GM18502 (cell line): Measurements from ENCODE around the gene PRKAB2.
"Not testable (repeated sequence)": the region's sequence is repeated elsewhere in the genome, so short reads cannot be mapped to it uniquely, and the experiment has no call there.

Experiments used
- ATAC-seq: cut with Tn5 transposase; IDR thresholded peaks from one replicate; pipeline ENCODE4 v1.9.1; 2021; ENCODE audit warnings: mild to moderate bottlenecking; ENCODE audit not compliant: unreplicated experiment, poor library complexity

PRKAB2 gene, protein sequence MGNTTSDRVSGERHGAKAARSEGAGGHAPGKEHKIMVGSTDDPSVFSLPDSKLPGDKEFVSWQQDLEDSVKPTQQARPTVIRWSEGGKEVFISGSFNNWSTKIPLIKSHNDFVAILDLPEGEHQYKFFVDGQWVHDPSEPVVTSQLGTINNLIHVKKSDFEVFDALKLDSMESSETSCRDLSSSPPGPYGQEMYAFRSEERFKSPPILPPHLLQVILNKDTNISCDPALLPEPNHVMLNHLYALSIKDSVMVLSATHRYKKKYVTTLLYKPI

DNA sequence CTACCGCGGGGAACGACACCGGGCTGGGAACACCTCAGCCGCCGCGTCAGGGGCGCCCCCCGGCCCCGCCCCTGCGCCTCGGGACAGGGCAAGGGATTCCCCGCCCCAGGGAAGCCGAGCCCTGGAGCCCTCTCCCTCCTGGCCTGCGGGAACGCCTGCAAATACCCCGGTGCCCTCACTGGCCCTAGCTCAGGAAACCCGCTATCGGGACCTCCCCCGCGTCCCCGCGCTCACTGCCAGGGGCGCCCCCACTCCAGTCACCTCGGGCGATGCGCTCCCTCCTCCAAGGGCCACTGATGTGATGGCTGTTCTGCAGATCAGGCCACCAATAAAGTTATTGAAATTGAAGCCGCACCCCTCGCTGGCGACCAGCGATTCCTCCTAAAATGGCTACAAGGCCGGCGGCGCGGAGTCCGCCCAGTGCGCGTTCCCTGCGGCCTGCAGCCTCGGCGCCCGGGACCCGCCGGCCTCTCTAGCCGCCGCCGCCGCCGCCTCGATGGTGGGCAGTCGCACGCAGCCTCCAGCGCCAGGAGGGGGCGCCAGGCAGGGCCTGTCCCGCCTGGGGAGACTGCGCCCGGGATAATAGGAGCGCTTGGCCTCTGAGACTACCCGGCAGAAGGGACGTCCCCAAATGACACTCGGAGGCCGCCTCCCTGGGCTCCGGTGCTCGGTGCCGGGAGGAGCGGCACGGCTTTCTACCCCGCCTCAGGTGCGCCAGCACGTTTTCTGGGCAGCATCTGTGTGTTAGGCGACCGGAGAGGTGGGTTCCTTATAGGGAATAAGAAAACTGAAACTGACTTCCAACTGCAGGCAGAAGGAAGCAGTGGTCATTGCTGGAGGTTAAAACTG, at the start of gene PRKAB2:
Gene PRKAB2 (minus strand): TSS at position 303 of the 849 bp plus-strand sequence. CDS start 326 bp downstream, outside the sequence.
- ATAC-seq: peak; percentile 90

DNA sequence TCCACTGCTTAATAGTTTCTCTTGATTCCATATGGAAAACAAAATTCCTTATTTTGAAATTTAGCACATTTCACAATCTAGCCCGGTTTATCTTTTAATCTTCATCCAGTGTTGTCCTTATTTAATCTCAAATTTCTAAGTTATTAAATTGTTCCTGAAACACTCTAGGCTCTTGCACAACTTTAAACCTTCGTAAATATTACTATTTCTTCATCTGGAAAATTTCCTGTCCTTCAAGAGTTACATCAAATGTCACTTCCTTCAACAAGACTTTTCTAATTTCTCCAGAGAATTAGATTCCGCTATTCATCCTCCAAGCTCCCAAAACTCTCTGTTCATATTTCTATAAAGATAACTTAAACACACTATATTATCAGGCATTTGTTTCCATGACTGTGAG, 46.3 kb upstream of the PRKAB2 start:
- ATAC-seq: no peak

DNA sequence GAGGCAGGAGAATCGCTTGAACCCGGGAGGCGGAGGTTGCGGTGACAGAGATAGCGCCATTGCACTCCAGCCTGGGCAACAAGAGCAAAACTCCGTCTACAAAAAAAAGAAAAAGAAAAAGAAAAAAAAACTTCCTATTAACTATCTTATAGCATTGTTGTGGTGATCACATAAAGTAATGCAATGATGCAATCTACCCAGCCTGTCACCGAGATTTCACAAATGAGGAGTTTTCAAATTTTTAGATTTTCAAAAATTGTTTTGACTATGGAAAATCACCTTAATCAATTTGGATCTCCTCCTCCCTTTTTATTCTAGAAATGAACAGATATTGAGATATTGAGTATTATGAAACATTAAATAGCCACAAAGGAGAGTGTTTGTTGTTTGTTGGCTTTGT, 44.9 kb upstream of the PRKAB2 start:
- no peak for ATAC-seq

DNA sequence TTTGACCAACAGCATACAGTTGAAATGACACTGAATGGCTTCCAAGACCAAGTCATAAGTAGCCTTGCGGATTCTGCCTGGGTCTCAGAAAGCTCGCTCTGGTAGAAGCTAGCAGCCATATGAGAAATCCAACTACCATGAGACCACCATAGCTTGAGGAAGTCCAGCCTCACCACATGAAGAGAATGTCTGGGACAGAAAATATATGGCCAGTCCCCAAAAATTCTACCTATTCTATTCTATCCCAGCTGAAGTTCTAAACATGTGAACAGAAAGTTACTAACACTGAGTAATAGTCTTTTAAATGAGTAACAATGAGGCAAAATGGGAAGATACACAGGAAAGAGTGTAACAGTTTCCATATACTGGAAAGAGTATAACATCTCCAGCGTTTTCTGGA, 43.9 kb upstream of the PRKAB2 start:
- ATAC-seq: no peak

DNA sequence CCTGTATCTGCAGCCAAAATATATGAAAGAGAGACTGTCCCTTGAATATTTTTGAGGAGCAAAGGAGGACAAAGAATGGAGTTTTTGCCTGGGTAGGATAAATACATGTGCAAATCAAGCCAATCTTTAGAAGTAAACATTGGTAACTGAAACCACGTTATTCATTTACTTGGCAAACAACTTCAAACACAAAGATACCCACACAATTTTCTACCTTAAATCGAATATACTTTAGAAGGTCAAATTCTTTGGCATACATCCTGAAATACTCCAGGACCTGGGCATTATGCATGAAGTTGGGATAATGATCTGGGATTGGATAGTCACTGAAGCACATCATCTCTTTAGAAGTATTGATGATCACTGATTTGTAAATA, 43.3 kb upstream of the PRKAB2 start:
- no peak for ATAC-seq

DNA sequence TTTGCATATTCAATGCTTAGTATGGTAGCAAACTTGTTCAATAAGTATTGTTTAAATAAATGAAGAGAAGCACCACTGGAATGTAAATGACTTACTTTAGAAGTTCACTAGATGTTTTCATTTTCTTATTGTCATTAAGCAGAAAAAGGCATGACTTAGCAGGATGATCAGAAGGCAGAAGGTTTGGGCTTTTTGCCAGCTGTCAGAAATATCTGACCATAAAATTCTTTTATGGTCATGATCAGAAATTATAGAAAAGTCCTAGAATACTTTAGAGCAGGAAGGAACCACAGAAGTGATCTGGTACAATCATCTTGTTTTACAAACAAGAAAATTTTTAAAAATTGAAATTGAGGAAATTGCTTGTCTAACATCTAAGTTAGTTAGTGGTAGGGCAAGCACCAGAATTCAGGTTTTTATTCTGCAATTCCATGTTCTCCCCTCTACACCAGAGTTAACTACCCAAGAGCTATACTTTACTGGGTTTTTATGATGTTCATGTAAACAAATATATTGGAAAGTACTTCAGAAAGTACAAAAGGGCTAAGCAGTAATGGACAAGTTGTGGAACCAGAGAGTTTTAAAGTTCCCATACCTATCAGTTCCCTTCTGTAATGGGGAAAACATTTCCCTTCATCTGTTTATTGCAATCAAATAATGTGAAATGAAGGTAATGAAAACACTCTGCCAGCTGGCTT, 42.7 kb upstream of the PRKAB2 start:
- ATAC-seq: no peak

DNA sequence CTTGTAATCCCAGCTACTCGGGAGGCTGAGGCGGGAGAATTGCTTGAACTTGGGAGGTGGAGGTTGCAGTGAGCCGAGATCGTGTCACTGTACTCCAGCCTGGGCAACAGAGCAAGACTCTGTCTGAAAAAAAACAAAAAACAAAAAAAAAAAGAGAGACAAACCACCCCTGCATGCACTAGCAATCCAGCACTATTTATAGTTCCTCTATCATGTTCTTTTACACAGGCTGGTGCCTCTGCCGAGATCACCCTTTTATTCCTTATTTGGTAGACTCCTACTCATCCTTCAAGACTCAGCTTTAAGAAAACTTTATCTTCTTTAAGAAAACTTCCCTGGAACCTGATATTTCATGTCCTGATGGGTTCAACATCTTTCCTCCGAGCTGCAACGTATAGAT, 42.1 kb upstream of the PRKAB2 start:
- no peak for ATAC-seq

DNA sequence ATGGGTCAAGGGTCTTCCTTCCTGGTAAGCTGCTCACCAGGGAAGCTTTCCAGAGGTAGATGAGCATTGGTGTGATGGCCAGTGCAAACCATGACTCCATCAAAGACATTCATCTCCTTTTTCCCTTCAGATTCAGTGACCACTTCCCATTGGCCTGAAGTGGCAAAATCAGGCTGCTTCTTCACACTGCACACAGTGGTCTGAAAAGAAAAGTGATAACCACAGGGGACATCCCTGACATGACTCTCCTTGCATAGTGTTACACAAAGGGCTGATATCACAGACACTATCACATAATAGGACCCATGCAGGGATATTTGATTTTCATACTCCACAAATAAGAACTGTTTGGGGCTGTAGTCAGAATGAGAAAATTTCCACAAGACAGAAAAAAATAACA, 41.0 kb upstream of the PRKAB2 start:
- no peak for ATAC-seq

DNA sequence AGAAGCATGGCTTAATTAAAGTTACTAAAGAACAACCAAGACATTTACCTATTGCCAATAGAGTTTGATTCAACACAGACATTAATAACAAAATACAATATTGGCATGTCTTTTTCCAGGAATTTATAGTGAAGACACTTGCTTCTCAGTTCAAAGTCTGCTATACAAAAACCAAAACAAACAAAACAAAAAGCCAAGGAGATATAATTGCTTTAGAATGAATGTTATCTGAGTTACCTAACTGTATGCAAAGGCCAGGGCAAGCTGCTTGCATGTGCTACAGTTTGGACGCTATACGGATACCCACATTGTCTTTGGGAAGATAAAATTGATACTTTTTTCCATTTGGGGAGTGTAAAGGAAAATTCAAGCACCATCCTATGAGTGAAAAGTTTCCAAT, 39.3 kb upstream of the PRKAB2 start:
- ATAC-seq: no peak

DNA sequence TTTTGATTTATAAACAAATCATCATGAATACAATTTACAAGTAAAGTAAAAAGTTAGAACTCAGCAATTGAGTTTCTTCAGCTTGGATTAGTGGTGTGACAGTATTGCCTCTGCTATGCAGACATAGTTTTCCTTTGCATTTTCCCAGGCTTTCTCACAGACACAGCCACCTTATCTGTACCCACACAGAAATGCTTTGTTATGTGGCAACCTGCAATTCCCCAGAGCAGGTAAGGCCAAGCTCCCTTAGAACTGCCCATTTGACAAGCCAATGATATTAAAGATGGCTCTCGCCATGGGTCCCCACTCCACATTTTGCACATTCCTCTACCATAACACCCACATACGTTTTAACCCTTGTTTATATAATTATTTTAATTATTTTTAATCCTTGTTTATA, 38.7 kb upstream of the PRKAB2 start:
- no peak for ATAC-seq

DNA sequence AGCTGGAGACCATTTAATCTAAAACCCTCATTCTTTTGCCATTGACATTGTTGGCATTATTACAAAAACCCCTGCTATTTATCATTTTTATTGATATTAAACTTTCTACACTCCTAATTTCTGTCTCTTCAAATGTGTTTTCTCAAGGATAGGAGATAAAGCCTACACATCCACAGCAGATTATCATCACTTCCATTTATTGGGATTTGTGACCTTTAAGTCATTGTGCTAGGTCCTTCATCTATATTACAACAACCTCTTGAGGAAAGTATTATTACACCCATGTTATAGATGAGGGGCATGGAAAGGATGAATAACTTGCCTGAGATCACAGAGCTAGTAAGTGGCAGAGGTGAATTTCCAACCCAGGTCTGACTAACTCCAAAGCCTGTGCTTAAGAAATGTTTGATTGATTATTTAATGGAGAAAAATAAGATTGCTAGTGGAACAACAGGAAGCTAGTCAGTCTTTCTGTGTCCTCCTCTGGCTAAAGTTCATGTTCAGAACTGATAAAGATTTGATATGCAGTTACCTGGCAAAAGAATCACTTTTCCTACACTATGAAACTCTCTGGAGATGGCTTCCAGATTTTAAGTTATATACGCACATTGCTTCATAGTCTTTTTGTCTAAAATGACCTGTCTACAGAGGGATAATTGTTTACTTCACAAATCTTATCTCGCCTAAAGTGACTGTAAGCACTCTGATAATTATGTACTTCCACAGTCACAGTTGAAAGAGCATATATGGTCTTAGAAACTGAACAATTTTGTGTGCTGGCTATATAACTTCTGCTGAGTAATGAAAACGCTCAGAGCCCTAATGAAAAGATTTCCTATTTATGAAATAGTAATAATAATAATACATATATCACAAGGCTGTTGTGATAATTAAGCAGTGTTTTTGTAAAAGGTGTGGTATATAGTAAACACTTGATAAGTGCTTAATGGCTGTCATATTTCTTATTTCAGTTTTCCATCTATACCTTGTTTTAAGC, 37.9 kb upstream of the PRKAB2 start:
- ATAC-seq: no peak

DNA sequence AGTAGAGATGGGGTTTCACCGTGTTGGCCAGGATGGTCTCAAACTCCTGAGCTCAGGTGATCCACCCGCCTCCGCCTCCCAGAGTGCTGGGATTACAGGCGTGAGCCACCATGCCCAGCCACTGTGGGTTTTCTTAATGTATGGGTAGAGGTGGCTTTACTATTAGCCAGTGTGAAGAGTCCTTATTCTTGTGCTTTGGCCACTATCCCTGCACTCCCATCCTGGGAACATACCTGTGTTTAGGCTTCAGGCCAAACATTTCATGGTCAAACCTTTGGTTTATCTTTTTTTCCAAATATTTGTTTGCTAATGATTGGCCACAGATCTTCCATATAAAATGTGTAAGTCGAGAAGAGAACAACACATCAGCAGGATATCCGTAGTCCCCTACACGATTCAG, 36.3 kb upstream of the PRKAB2 start:
- ATAC-seq: no peak

DNA sequence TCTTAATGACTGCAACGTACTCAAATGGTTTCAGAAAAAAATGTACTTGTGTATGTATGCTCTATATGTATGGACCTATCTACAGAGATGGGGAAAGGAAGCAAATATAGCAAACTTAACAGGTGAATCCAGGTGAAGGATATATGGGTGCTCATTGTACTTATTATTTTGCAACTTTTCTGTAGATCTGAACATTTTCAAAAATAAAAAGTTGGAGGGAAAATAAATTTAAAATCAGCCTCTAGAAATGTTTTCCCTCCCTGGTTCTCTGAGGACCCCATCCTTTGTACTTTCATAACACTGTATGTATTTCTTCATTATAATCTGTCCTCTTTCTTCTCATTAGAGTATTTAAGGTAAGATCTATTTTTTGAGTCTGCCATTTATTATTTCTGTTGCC, 34.9 kb upstream of the PRKAB2 start:
- no peak for ATAC-seq

DNA sequence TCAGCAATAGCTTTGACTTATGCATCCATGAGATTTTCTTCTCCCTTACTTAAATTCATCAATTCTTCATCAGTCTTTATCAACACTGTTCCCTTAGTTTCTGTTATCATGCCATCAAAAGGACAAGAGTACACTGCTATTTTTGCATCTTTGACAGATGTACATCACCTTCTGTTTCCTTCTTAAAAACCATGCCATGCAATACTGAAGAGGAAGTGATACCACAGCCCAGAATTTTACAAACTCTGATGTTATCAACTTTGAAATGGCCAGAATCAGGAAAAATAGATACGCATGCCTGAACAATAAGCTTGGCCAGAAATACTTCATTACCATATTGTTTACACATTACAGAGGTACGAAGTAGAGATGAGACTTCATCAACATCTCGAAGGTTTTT, 31.8 kb upstream of the PRKAB2 start:
- no peak for ATAC-seq

DNA sequence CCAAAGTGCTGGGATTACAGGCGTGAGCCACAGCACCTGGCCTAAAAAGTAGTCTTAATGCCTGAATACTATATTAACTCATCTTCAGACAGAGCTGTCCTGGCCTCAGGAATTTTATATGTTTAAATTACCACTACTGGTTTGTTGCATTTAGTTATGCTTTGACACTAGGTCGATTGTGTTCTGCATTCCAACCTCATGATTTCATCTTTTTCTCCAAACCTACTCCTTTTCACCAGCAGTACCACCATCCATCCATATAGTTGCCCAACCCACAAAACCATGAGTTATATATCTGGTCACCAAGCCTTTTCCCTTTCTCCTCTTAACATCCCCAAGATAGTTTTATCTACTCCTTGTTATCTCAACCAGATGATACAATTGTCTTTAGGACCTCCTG, 30.3 kb upstream of the PRKAB2 start:
- no peak for ATAC-seq

DNA sequence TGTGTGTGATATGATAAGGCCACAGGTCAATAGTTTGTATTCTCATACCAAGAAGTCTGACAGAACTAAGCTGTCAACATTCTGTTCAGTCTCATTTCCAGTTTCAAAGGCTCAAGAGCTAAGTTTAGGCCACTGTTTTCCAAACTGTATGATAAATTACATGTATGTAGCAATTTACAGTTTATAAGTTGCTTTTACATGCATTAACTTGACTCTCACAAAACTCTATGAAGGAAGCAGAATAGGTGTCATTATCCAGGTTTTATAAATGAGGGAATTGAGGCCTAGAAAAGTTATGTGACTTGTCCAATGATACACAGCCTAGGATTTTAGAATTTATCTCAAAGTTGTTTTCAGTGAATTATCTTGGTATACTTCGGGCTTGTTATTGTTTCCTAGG, 29.5 kb upstream of the PRKAB2 start:
- no peak for ATAC-seq

DNA sequence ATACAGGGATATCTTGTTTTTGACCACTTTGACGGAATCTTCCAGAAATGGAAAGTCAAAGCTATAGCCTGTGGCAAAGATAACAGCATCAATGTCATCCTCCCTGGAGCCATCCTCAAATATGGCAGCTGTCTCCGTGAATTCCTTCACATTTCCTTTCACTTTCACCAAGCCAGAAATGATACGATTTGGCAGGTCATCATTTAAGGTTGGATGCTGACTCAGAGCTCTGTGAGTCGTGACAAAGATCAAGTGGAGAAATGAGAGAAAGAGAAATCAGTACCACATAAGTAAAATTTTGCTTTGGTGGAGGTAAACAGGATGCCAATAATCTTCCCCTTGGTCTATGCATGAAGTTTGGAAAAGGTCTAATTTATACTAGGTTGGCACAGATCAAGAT, 29.0 kb upstream of the PRKAB2 start:
- ATAC-seq: no peak

DNA sequence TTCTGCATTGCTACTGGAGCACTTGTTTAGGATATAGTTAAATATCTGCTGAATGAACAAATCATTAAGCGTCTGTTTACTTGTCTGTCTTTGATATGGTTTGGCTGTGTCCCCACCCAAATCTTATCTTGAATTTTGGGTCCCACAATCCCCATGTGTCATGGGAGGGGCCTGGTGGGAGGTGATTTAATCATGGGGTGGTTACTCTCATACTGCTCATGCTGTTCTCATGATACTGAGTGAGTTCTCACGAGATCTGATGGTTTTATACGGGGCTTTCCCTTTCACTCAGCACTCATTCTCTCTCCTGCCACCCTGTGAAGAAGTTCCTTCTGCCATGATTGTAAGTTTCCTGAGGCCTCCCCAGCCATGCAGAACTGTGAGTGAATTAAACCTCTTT, 25.1 kb upstream of the PRKAB2 start:
- ATAC-seq: not testable (repeated sequence)

DNA sequence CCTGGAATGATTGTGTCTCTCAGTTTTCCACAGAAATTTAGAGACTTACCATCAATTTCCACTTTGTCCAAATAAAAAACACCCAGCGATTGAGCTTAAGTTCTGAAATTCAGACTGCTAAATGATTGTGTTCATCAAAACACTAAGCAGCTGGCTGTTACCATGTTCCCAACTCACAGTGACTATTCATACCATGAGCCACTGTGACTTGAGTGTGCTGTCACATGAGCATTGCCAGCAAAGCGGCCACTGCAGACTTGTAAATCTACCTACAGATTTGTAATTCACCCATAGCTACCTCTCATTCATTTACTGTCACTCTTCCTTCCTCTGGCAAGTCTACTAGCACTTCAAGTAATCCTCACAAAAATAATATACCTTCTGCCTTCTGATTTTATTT, 17.2 kb upstream of the PRKAB2 start:
- no peak for ATAC-seq

DNA sequence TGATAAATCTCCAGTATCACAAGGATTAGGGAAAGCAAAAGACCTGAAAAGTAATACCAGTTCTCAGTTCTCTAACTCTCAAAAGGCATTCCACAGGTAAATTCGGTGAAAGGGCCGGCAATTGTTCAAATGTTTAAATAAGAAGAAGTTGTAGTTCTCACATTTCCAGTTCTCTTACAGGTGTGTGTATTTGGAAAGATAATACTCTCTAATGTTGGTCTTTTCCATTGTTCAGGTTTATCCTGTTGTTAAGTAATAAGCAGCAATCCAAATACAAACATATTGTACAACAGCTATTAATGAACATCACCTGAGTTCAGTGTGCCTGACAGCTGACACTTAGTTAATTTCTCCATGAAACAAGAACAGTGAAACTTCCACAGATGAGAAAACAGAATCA, 13.2 kb upstream of the PRKAB2 start:
- no peak for ATAC-seq
